Retinal pigment epithelial cell (primary cell): ENCODE results near the gene CD82.
A peak's percentile ranks its signal among the peaks of the same experiment; 100 is the strongest.

ENCODE experiments used
- DNase-seq: peaks from one replicate; pipeline ENCODE4 v3.0.0-alpha.2; 2010; ENCODE audit warnings: low read depth
- H3K4me3 ChIP-seq: 2 replicates; pipeline ENCODE4 v1.5.1; 2011; ENCODE audit warnings: mild to moderate bottlenecking, low read length, control low read depth, moderate library complexity
- CTCF ChIP-seq: conservative IDR thresholded peaks from 2 replicates; pipeline ENCODE4 v1.5.1; 2011; ENCODE audit warnings: low read depth, low read length, control low read depth, inconsistent platforms

Gene CD82

GRCh38 chr11:44573333-44573732 is 7.9 kb downstream of the CD82 start:
- TF ChIP-seq CTCF: no peak
- DNase-seq: no peak
- no peak overlapping the region for H3K4me3 ChIP-seq

- no peak for TF ChIP-seq CTCF
- no peak overlapping the region for H3K4me3 ChIP-seq
- peak; percentile 55 for DNase-seq
Observed at GRCh38 chr11:44574610-44575287, 9.3 kb downstream of the CD82 start.

GRCh38 chr11:44575288-44575672 is 9.8 kb downstream of the CD82 start:
- no peak for DNase-seq
- TF ChIP-seq CTCF: no peak
- H3K4me3 ChIP-seq: no peak overlapping the region

- H3K4me3 ChIP-seq: no peak overlapping the region
- no peak for DNase-seq
- TF ChIP-seq CTCF: no peak
Observed at GRCh38 chr11:44575962-44576361, 10.5 kb downstream of the CD82 start.

- DNase-seq: no peak
- no peak for TF ChIP-seq CTCF
- H3K4me3 ChIP-seq: no peak overlapping the region
Observed at GRCh38 chr11:44576656-44577055, 11.2 kb downstream of the CD82 start.

GRCh38 chr11:44577231-44577830 is 11.9 kb downstream of the CD82 start:
- no peak for DNase-seq
- TF ChIP-seq CTCF: no peak
- no peak overlapping the region for H3K4me3 ChIP-seq

GRCh38 chr11:44578279-44578678 is 12.8 kb downstream of the CD82 start:
- no peak for DNase-seq
- TF ChIP-seq CTCF: no peak
- no peak overlapping the region for H3K4me3 ChIP-seq
